K562 (cell line): ENCODE data around the gene PRPF8. TPM values are rescaled to one million over a fixed set of nuclear protein-coding genes. Genes with fewer than 3 reads are reported as not detected.

Experiments used
- ATAC-seq: fragments of 200-7000 bp; cut with Tn5 transposase; 3 replicates; pipeline ENCODE4 v1.9.1; 2020; ENCODE audit warnings: moderate library complexity
- BruUV-seq: library from RNA; stranded (reverse); fragments of 400-500 nt; replicated peaks from 2 replicates; lab custom pipeline; 2021; lab: Mats Ljungman, UMichigan
- CTCF ChIA-PET: fragments of 300-600 bp; formaldehyde crosslinking; extraction: SDS; loops from one replicate; lab custom pipeline; 2021; ENCODE audit warnings: low intra/inter-chr PET ratio; lab: Yijun Ruan, JAX
- POLR2A ChIA-PET: fragments of 300-600, 350-650 bp; sonication (Branson Sonifier 250); formaldehyde crosslinking; extraction: SDS; loops from one replicate; lab custom pipeline; 2021; ENCODE audit warnings: antibody characterized with exemption, inconsistent platforms; lab: Yijun Ruan, JAX
- DNase-seq, 4 experiments: peaks; one replicate each; pipeline versions ENCODE4 v3.0.0 to v3.0.0-alpha.2; 2011 to 2018; ENCODE audit warnings: low spot score in 3 of 4, mixed read lengths in 3 of 4; ENCODE audit errors: extremely low read depth in 1 of 4
- FAIRE-seq: peaks from 2 replicates; lab custom pipeline; 2011; peaks lifted over from hg19 to GRCh38; lab: Jason Lieb, UNC
- H2AFZ ChIP-seq: 2 replicates; pipeline ENCODE4 v1.6.0; 2011; ENCODE audit warnings: low read depth, low read length, control low read depth, inconsistent platforms
- H3K27ac ChIP-seq: fragments of 200-600 bp; 3 replicates; pipeline ENCODE4 v1.8.0; 2011; ENCODE audit warnings: low read depth, mild to moderate bottlenecking, control low read depth, inconsistent platforms, low read length, moderate library complexity, mixed read lengths; ENCODE audit errors: extremely low read depth
- H3K27me3 ChIP-seq, 2 experiments: fragments of 300-600 bp in 1 of 2; 2 replicates in 1 of 2; 3 replicates in 1 of 2; pipeline versions ENCODE4 v1.6.0 to v1.8.0; 2011; ENCODE audit warnings: inconsistent platforms in 2 of 2, low read length in 2 of 2, mild to moderate bottlenecking in 1 of 2, mixed read lengths in 1 of 2, moderate library complexity in 1 of 2; ENCODE audit not compliant: control insufficient read depth in 2 of 2, insufficient read depth in 2 of 2
- H3K36me3 ChIP-seq: fragments of 300-600 bp; 3 replicates; pipeline ENCODE4 v1.8.0; 2011; ENCODE audit warnings: mild to moderate bottlenecking, low read length, inconsistent platforms; ENCODE audit not compliant: control insufficient read depth, insufficient read depth
- H3K4me1 ChIP-seq, 2 experiments: fragments of 200-600 bp in 1 of 2; replicated peaks in 1 of 2; 2 replicates in 1 of 2; 3 replicates in 1 of 2; pipeline versions ENCODE4 v1.5.1 to v1.8.0; 2011; ENCODE audit warnings: inconsistent platforms in 2 of 2, low read length in 2 of 2, mild to moderate bottlenecking in 1 of 2, mixed read lengths in 1 of 2, moderate library complexity in 1 of 2; ENCODE audit not compliant: control insufficient read depth in 2 of 2, insufficient read depth in 2 of 2
- H3K4me2 ChIP-seq: 2 replicates; pipeline ENCODE4 v1.6.1; 2011; ENCODE audit warnings: low read length, control low read depth, inconsistent platforms, mixed read lengths; ENCODE audit not compliant: insufficient read depth
- H3K4me3 ChIP-seq: fragments of 200-600 bp; sonication (generic), shearing (Covaris generic); 2 replicates; pipeline ENCODE4 v1.5.1; 2016; ENCODE audit warnings: control low read depth, inconsistent platforms
- H3K79me2 ChIP-seq: fragments of 200-600 bp; 3 replicates; pipeline ENCODE4 v1.8.0; 2011; ENCODE audit warnings: low read length, inconsistent platforms; ENCODE audit not compliant: control insufficient read depth, insufficient read depth
- H3K9ac ChIP-seq, 2 experiments: 2 replicates each; pipeline versions ENCODE4 v1.6.0 to v1.6.1; 2011; ENCODE audit warnings: low read depth in 2 of 2, low read length in 2 of 2, control low read depth in 1 of 2, inconsistent platforms in 1 of 2, mild to moderate bottlenecking in 1 of 2, mixed read lengths in 1 of 2; ENCODE audit not compliant: insufficient read depth in 1 of 2
- H3K9me1 ChIP-seq: one replicate; pipeline ENCODE4 v1.6.0; 2011; ENCODE audit warnings: inconsistent platforms, mild to moderate bottlenecking, low read length, moderate library complexity; ENCODE audit not compliant: control insufficient read depth, insufficient read depth
- H3K9me3 ChIP-seq: replicated peaks from 2 replicates; pipeline ENCODE4 v1.5.1; 2011; ENCODE audit warnings: low read depth, low read length, inconsistent platforms; ENCODE audit not compliant: control insufficient read depth, insufficient read depth
- H4K20me1 ChIP-seq: replicated peaks from 2 replicates; pipeline ENCODE4 v1.6.1; 2011; ENCODE audit warnings: low read length, inconsistent platforms, mixed read lengths; ENCODE audit not compliant: control insufficient read depth, insufficient read depth
- ZFX ChIP-seq: sonication (generic); formaldehyde crosslinking; IDR thresholded peaks from 2 replicates; pipeline ENCODE4 v1.8.0; 2022; ENCODE audit warnings: mild to moderate bottlenecking, missing genetic modification reagents, moderate library complexity
- ZNF165 ChIP-seq: fragments of 250-450 bp; sonication (Bioruptor Pico); IDR thresholded peaks from 2 replicates; pipeline ENCODE4 v1.4.0; 2020; ENCODE audit warnings: borderline replicate concordance
- WGBS: fragments of 100-300 bp; shearing (Covaris generic); methylation state at CpG from one replicate; pipeline ENCODE4 v1.1.6; 2016; ENCODE audit warnings: low coverage, mixed read lengths; ENCODE audit not compliant: insufficient coverage; ENCODE audit errors: missing lambda C conversion rate; 5-methylcytosine and 5-hydroxymethylcytosine counted together
- in situ Hi-C: fragments of 300-500 bp; cut with MboI; formaldehyde crosslinking; loops from 4 replicates; pipeline ENCODE4 v1.15.0; 2018; ENCODE audit warnings: inconsistent platforms, mixed read lengths
- intact Hi-C: fragments of 100-400 bp; cut with micrococcal nuclease; formaldehyde crosslinking; loops from 2 replicates; pipeline ENCODE4 v1.14.2; 2022
- polyA plus RNA-seq, 8 experiments: library from polyadenylated mRNA; depleted of rRNA in 4 of 8; stranded (reverse) in 5 of 8; unstranded in 3 of 8; fragments of >200 nt; fragmentation: Nextera tagmentation in 2 of 8; fragmentation: Illumina TruSeq in 1 of 8; extraction: Ambion mirVana in 2 of 8; extraction: Trizol in 1 of 8; gene quantifications; 2 replicates each; pipeline versions ENCODE4 v1.2.1 to v1.2.3, GENCODE V29; 2011 to 2014; ENCODE audit warnings: inconsistent platforms in 1 of 8, missing spikeins in 1 of 8
- total RNA-seq, 7 experiments: library from RNA; depleted of rRNA in 6 of 7; stranded (reverse); fragments of >200 nt in 6 of 7; fragmentation: Illumina TruSeq in 2 of 7; extraction: Trizol in 2 of 7; gene quantifications; 2 replicates each; pipeline versions ENCODE4 v1.2.1 to v1.2.3, GENCODE V29; 2011 to 2021; ENCODE audit warnings: low replicate concordance in 1 of 7

Gene PRPF8
- total and polyA plus RNA-seq, 9 of the 15 experiments (the other 6 are each of a cell fraction or from before 2014, with no cell fraction given) = 64.3 to 294 (median 85.9) TPM

DNA sequence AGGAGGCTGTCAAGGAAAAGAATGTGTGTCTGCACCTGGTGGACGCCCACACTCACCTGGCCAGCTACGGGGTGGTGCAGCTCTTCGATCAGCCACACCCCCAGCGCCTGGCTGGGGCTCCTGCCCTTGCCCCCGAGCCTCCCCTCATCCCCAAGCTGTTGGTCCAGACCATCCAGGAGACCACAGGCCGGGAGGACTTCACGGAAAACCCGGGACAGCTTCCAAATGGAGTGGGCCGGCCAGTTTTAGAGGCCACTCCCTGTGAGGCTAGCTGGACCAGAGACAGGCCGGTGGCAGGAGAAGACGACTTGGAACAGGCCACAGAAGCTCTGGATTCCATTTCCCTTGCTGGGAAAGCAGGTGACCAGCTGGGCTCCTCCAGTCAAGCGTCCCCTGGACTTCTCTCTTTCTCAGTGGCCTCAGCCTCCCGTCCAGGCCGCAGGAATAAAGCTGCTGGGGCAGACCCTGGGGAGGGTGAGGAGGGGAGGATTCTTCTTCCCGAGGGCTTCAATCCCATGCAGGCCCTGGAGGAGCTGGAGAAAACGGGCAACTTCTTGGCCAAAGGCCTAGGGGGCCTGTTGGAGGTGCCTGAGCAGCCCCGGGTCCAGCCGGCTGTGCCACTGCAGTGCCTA is 42.1 kb upstream of the PRPF8 start:
- FAIRE-seq (no peak), DNase-seq (no peak), ATAC-seq (no peak)
- H3K9ac ChIP-seq = peak overlapping the region in 1 of 2 experiments; percentile 26; a peak in 1 of 4 replicates
- H3K36me3 ChIP-seq = peaks cover 10% of the 10 kb centered on the region; the same call in 1 of the 3 replicates
- intact Hi-C loops (no loop called here), in situ Hi-C loops (no loop called here)
- WGBS = 81% methylated on average over 10 of the region's 18 CpGs
- BruUV-seq = no TSS peak
- H3K79me2 ChIP-seq = peaks cover 15% of the 10 kb centered on the region; the same call in 2 of the 3 replicates
- no peak overlapping the region for H3K4me2 ChIP-seq
- no peaks in the 10 kb centered on the region for H4K20me1 ChIP-seq
- ChIA-PET CTCF (no interaction called here), POLR2A (interaction anchor here (0.8 to 4.4 kb wide), 3 partner anchors 10 to 53 kb away, joined by 3 to 25 read pairs (median 4); no protein-coding TSS in a partner anchor)
- H3K4me3 ChIP-seq = no peak overlapping the region
- H3K4me1 ChIP-seq = peaks cover 30 to 74% of the 10 kb centered on the region in 2 experiments
- H3K9me3 ChIP-seq = no peaks in the 10 kb centered on the region
- no peaks in the 10 kb centered on the region for H3K9me1 ChIP-seq
- 0 out of 2 replicates have a peak, but pooled peaks have one; percentile 17 for TF ChIP-seq ZFX (CRISPR knock-in tag)
- TF ChIP-seq ZNF165 (CRISPR knock-in tag) = no peak
- no peak overlapping the region for H3K27ac ChIP-seq
- H2AFZ ChIP-seq = no peak overlapping the region
- no peaks in the 10 kb centered on the region for H3K27me3 ChIP-seq
